A549 (cell line): Measurements from ENCODE around the gene RTRAF. TPM values are rescaled to one million over a fixed set of nuclear protein-coding genes. Genes with fewer than 3 reads are reported as not detected.

Source experiments
- ATAC-seq, 2 experiments: fragments of 200-7000 bp in 1 of 2; fragments of >200 bp in 1 of 2; cut with Nextera tagmentation in 1 of 2; cut with Tn5 transposase in 1 of 2; 3 replicates each; pipeline versions ENCODE4 v1.8.0 to v1.9.1; 2018 to 2020; ENCODE audit warnings: mild to moderate bottlenecking in 1 of 2, moderate library complexity in 1 of 2
- CTCF ChIA-PET: fragments of 300-600 bp; sonication (Branson Sonifier 250); formaldehyde crosslinking; extraction: SDS; loops from one replicate; lab custom pipeline; 2021; ENCODE audit warnings: antibody characterized with exemption, inconsistent platforms; lab: Yijun Ruan, JAX
- POLR2A ChIA-PET: fragments of 350-600 bp; formaldehyde crosslinking; extraction: SDS; loops from one replicate; lab custom pipeline; 2021; ENCODE audit warnings: antibody characterized with exemption, inconsistent platforms; lab: Yijun Ruan, JAX
- DNase-seq, 2 experiments: peaks; one replicate each; pipeline versions ENCODE4 v3.0.0 to v3.0.0-alpha.2; 2011 to 2016; ENCODE audit warnings: low read depth in 1 of 2, low spot score in 1 of 2
- FAIRE-seq: peaks from 2 replicates; lab custom pipeline; 2011; peaks lifted over from hg19 to GRCh38; lab: Jason Lieb, UNC
- H3K27ac ChIP-seq, 2 experiments: fragments of >200 bp; sonication (Bioruptor Twin); formaldehyde crosslinking; 3 replicates each; pipeline ENCODE4 v1.5.1; 2016 to 2017
- H3K4me1 ChIP-seq: fragments of >200 bp; sonication (Bioruptor Twin); formaldehyde crosslinking; 3 replicates; pipeline ENCODE4 v1.6.1; 2016
- H3K4me2 ChIP-seq: fragments of >200 bp; sonication (Bioruptor Twin); formaldehyde crosslinking; 3 replicates; pipeline ENCODE4 v1.6.1; 2016
- H3K4me3 ChIP-seq: fragments of >200 bp; sonication (Bioruptor Twin); formaldehyde crosslinking; 3 replicates; pipeline ENCODE4 v1.5.1; 2016
- H3K9me3 ChIP-seq: fragments of >200 bp; sonication (Bioruptor Twin); formaldehyde crosslinking; 3 replicates; pipeline ENCODE4 v1.6.1; 2016
- ATOH8 ChIP-seq: fragments of 250-450 bp; sonication (Bioruptor Pico); IDR thresholded peaks from 2 replicates; pipeline ENCODE4 v1.5.0; 2020; ENCODE audit warnings: low read depth, mild to moderate bottlenecking, moderate library complexity
- CBX8 ChIP-seq: fragments of 200-600 bp; sonication (generic); IDR thresholded peaks from 2 replicates; pipeline ENCODE4 v1.6.1; 2016
- CEBPB ChIP-seq, 2 experiments: fragments of >200 bp in 1 of 2; sonication (Bioruptor Twin) in 1 of 2; formaldehyde crosslinking in 1 of 2; IDR thresholded peaks; 2 replicates each; pipeline ENCODE4 v1.6.1; 2012 to 2016
- CHD4 ChIP-seq: fragments of 200-600 bp; sonication (generic); IDR thresholded peaks from 2 replicates; pipeline ENCODE4 v1.6.1; 2016; ENCODE audit warnings: antibody characterized with exemption, mild to moderate bottlenecking, borderline replicate concordance
- CTCF ChIP-seq: fragments of >200 bp; sonication (Bioruptor Twin); formaldehyde crosslinking; IDR thresholded peaks from 3 replicates; pipeline ENCODE4 v1.5.1; 2016
- ELK1 ChIP-seq: fragments of 150-350 bp; IDR thresholded peaks from 2 replicates; pipeline ENCODE4 v1.6.1; 2014; ENCODE audit warnings: low read depth, mild to moderate bottlenecking, low read length
- ESRRA ChIP-seq: fragments of 150-350 bp; IDR thresholded peaks from 2 replicates; pipeline ENCODE4 v1.6.1; 2014; ENCODE audit warnings: mild to moderate bottlenecking, low read length, borderline replicate concordance
- HES2 ChIP-seq: fragments of >200 bp; sonication (Bioruptor Twin); formaldehyde crosslinking; IDR thresholded peaks from 2 replicates; pipeline ENCODE4 v1.6.1; 2016
- HOXB5 ChIP-seq: fragments of 250-450 bp; sonication (Bioruptor Pico); IDR thresholded peaks from 2 replicates; pipeline ENCODE4 v1.5.0; 2020; ENCODE audit warnings: mild to moderate bottlenecking, moderate library complexity
- JUN ChIP-seq, 2 experiments: fragments of >200 bp; sonication (Bioruptor Twin); formaldehyde crosslinking; IDR thresholded peaks; 2 replicates in 1 of 2; 3 replicates in 1 of 2; pipeline ENCODE4 v1.6.1; 2016 to 2017
- KDM5A ChIP-seq: fragments of 200-600 bp; sonication (generic); IDR thresholded peaks from 2 replicates; pipeline ENCODE4 v1.6.1; 2016; ENCODE audit warnings: antibody characterized with exemption, mild to moderate bottlenecking
- MAFK ChIP-seq: fragments of 450-650 bp; IDR thresholded peaks from 2 replicates; pipeline ENCODE4 v1.6.1; 2014; ENCODE audit not compliant: partially characterized antibody
- MAX ChIP-seq: IDR thresholded peaks from 2 replicates; pipeline ENCODE4 v1.6.1; 2012
- MAZ ChIP-seq: fragments of 150-350 bp; IDR thresholded peaks from 2 replicates; pipeline ENCODE4 v1.6.1; 2014; ENCODE audit warnings: antibody characterized with exemption, low read depth, low read length, borderline replicate concordance
- NPAS2 ChIP-seq: fragments of 250-450 bp; sonication (Bioruptor Pico); IDR thresholded peaks from 2 replicates; pipeline ENCODE4 v1.8.0; 2022; ENCODE audit warnings: mild to moderate bottlenecking, moderate library complexity, borderline replicate concordance
- POLR2A ChIP-seq: IDR thresholded peaks from 2 replicates; pipeline ENCODE4 v1.6.1; 2012; ENCODE audit warnings: mild to moderate bottlenecking, low read length
- POLR2AphosphoS2 ChIP-seq: conservative IDR thresholded peaks from 2 replicates; pipeline ENCODE4 v1.6.1; 2012; ENCODE audit warnings: low read length, improper control_type of control experiment, inconsistent platforms
- RARB ChIP-seq: fragments of 250-450 bp; sonication (Bioruptor Pico); IDR thresholded peaks from 2 replicates; pipeline ENCODE4 v1.8.0; 2021; ENCODE audit warnings: mild to moderate bottlenecking, moderate library complexity
- RCOR1 ChIP-seq: fragments of 150-350 bp; IDR thresholded peaks from 2 replicates; pipeline ENCODE4 v1.6.1; 2014; ENCODE audit warnings: antibody characterized with exemption, low read length, low read depth
- RFX5 ChIP-seq: fragments of 450-650 bp; IDR thresholded peaks from 2 replicates; pipeline ENCODE4 v1.7.1; 2014; ENCODE audit warnings: antibody characterized with exemption, mild to moderate bottlenecking, moderate library complexity
- SREBF2 ChIP-seq: fragments of 450-650 bp; IDR thresholded peaks from 2 replicates; pipeline ENCODE4 v1.6.1; 2014; ENCODE audit warnings: mild to moderate bottlenecking, moderate library complexity
- TFCP2L1 ChIP-seq: fragments of 250-450 bp; sonication (Bioruptor Pico); IDR thresholded peaks from 2 replicates; pipeline ENCODE4 v1.5.0; 2021; ENCODE audit warnings: mild to moderate bottlenecking
- TP53 ChIP-seq: fragments of 250-450 bp; sonication (Bioruptor Pico); IDR thresholded peaks from 2 replicates; pipeline ENCODE4 v1.5.0; 2021; ENCODE audit warnings: mild to moderate bottlenecking, moderate library complexity
- USF2 ChIP-seq: fragments of 450-650 bp; IDR thresholded peaks from 2 replicates; pipeline ENCODE4 v1.6.1; 2014; ENCODE audit warnings: antibody characterized with exemption
- WGBS: methylation state at CpG from one replicate; pipeline ENCODE4 v1.1.6; 2017; ENCODE audit errors: missing lambda C conversion rate; 5-methylcytosine and 5-hydroxymethylcytosine counted together
- polyA plus RNA-seq, 4 experiments: library from polyadenylated mRNA; depleted of rRNA in 3 of 4; stranded (reverse); fragments of >200 nt; fragmentation: RNase III in 1 of 4; extraction: RNeasy Plus Mini Kit Qiagen cat#74134 plus additional on column Dnase treatment in 1 of 4; gene quantifications; 2 replicates in 3 of 4; 3 replicates in 1 of 4; pipeline ENCODE4 v1.2.3, GENCODE V29; 2011 to 2017

The RTRAF gene
- polyA plus RNA-seq, 2 of the 4 experiments (the other 2 are of a cell fraction) = 271 to 341 TPM

GRCh38 chr14:52048641-52049204 is 59.4 kb downstream of the RTRAF start:
- H3K4me2 ChIP-seq = no peak overlapping the region
- no peak for ATAC-seq
- no peaks in the 10 kb centered on the region for H3K9me3 ChIP-seq
- peaks cover 15% of the 10 kb centered on the region for H3K4me1 ChIP-seq
- DNase-seq = no peak
- 46% methylated on average over 3 of the region's 3 CpGs for WGBS
- H3K27ac ChIP-seq = no peak overlapping the region
- ChIA-PET POLR2A (no interaction called here), CTCF (interaction anchor here (2.0 to 8.1 kb wide), 2 partner anchors 23 to 84 kb away, joined by 5 to 68 read pairs; no protein-coding TSS in a partner anchor)
- H3K4me3 ChIP-seq = no peak overlapping the region
- no peak for FAIRE-seq
- no peak for TF ChIP-seq POLR2AphosphoS2
- no peak for TF ChIP-seq KDM5A
- no peak for TF ChIP-seq CTCF
- no peak for TF ChIP-seq MAZ
- no peak for TF ChIP-seq ESRRA
- TF ChIP-seq CBX8 = no peak
- TF ChIP-seq RFX5 = no peak
- TF ChIP-seq RCOR1 = no peak

GRCh38 chr14:52049271-52049670 is 59.9 kb downstream of the RTRAF start:
- Histone ChIP-seq H3K4me2 (no peak overlapping the region), H3K27ac (no peak overlapping the region), H3K9me3 (no peaks in the 10 kb centered on the region), H3K4me3 (no peak overlapping the region), H3K4me1 (peaks cover 12% of the 10 kb centered on the region)
- POLR2A ChIA-PET = no interaction called here
- TF ChIP-seq ESRRA = no peak
- no peak for TF ChIP-seq CBX8
- no peak for TF ChIP-seq POLR2A
- no peak for TF ChIP-seq TFCP2L1 (CRISPR knock-in tag)
- no peak for TF ChIP-seq RCOR1
- no peak for TF ChIP-seq MAX
- TF ChIP-seq ATOH8 (CRISPR knock-in tag) = no peak
- TF ChIP-seq SREBF2 = no peak
- no peak for TF ChIP-seq MAFK
- TF ChIP-seq RFX5 = no peak
- TF ChIP-seq CEBPB (IDR thresholded peaks at IDR 0.05) = no peak
- no peak for TF ChIP-seq TP53 (CRISPR knock-in tag)
- no peak for TF ChIP-seq HES2
- TF ChIP-seq JUN (IDR thresholded peaks at IDR 0.05) = no peak
- TF ChIP-seq RARB (CRISPR knock-in tag) = no peak
- TF ChIP-seq USF2 = no peak
- no peak for TF ChIP-seq NPAS2 (CRISPR knock-in tag)
- TF ChIP-seq CHD4 = no peak
- no peak for TF ChIP-seq ELK1
- TF ChIP-seq HOXB5 = no peak
- FAIRE-seq = no peak
- WGBS = 84% methylated on average over 5 of the region's 5 CpGs
- ATAC-seq = no peak
- CTCF ChIA-PET = interaction anchor here (2.0 kb wide), 1 partner anchor 22 kb away, joined by 5 read pairs; no protein-coding TSS in a partner anchor
- DNase-seq = no peak
